ENCODE measurements around the gene UBLCP1.
"Not testable (repeated sequence)": the region's sequence is repeated elsewhere in the genome, so short reads cannot be mapped to it uniquely, and the experiment has no call there.

UBLCP1 gene

GRCh38 chr5:159262859-159263568, at the start of gene UBLCP1:
Gene UBLCP1, plus strand, starts transcription at chr5:159263290. Its CDS starts 5,626 bp downstream, at chr5:159268916.
- DNase-seq (ENCODE audit: low spot score), result peak; percentile 89

- no peak for DNase-seq (ENCODE audit: low spot score)
Observed at GRCh38 chr5:159214486-159215271, 48.4 kb upstream of the UBLCP1 start.

- DNase-seq (ENCODE audit: low spot score), result no peak
Observed at GRCh38 chr5:159215886-159216285, 47.2 kb upstream of the UBLCP1 start.

GRCh38 chr5:159216454-159216853, 46.6 kb upstream of the UBLCP1 start:
- no peak for DNase-seq (ENCODE audit: low spot score)

- DNase-seq (ENCODE audit: low spot score), result no peak
Observed at GRCh38 chr5:159217236-159217635, 45.9 kb upstream of the UBLCP1 start.

- no peak for DNase-seq (ENCODE audit: low spot score)
Observed at GRCh38 chr5:159218595-159219023, 44.5 kb upstream of the UBLCP1 start.

- no peak for DNase-seq (ENCODE audit: low spot score)
Observed at GRCh38 chr5:159220206-159220605, 42.9 kb upstream of the UBLCP1 start.

- no peak for DNase-seq (ENCODE audit: low spot score)
Observed at GRCh38 chr5:159223469-159223868, 39.6 kb upstream of the UBLCP1 start.

- DNase-seq (ENCODE audit: low spot score), result no peak
Observed at GRCh38 chr5:159224471-159224870, 38.6 kb upstream of the UBLCP1 start.

GRCh38 chr5:159226451-159226850, 36.6 kb upstream of the UBLCP1 start:
- DNase-seq (ENCODE audit: low spot score), result no peak

GRCh38 chr5:159227452-159227851, 35.6 kb upstream of the UBLCP1 start:
- DNase-seq (ENCODE audit: low spot score), result no peak

GRCh38 chr5:159228097-159228496, 35.0 kb upstream of the UBLCP1 start:
- not testable (repeated sequence) for DNase-seq (ENCODE audit: low spot score)

GRCh38 chr5:159230657-159231056, 32.4 kb upstream of the UBLCP1 start:
- DNase-seq (ENCODE audit: low spot score), result no peak

GRCh38 chr5:159231167-159231566, 31.9 kb upstream of the UBLCP1 start:
- no peak for DNase-seq (ENCODE audit: low spot score)

- DNase-seq (ENCODE audit: low spot score), result not testable (repeated sequence)
Observed at GRCh38 chr5:159235871-159236520, 27.1 kb upstream of the UBLCP1 start.

- no peak for DNase-seq (ENCODE audit: low spot score)
Observed at GRCh38 chr5:159240301-159240870, 22.7 kb upstream of the UBLCP1 start.

- DNase-seq (ENCODE audit: low spot score), result no peak
Observed at GRCh38 chr5:159241946-159242552, 21.0 kb upstream of the UBLCP1 start.

- no peak for DNase-seq (ENCODE audit: low spot score)
Observed at GRCh38 chr5:159242656-159243055, 20.4 kb upstream of the UBLCP1 start.

GRCh38 chr5:159243385-159243784, 19.7 kb upstream of the UBLCP1 start:
- DNase-seq (ENCODE audit: low spot score), result no peak

- no peak for DNase-seq (ENCODE audit: low spot score)
Observed at GRCh38 chr5:159244163-159244562, 18.9 kb upstream of the UBLCP1 start.

GRCh38 chr5:159244890-159245289, 18.2 kb upstream of the UBLCP1 start:
- DNase-seq (ENCODE audit: low spot score), result no peak

- no peak for DNase-seq (ENCODE audit: low spot score)
Observed at GRCh38 chr5:159249158-159249557, 13.9 kb upstream of the UBLCP1 start.
